Stimulated activated CD8-positive, alpha-beta memory T cell treated with anti-CD3 and anti-CD28 coated beads, Interleukin-15, amount 100 ng/mL, for 1 hour (primary cell): ENCODE data around the gene CLPTM1L.
"Not testable (repeated sequence)": the region's sequence is repeated elsewhere in the genome, so short reads cannot be mapped to it uniquely, and the experiment has no call there.

Source experiments
- DNase-seq: peaks from one replicate; pipeline ENCODE4 v3.0.0-alpha.2; 2020; ENCODE audit warnings: low read depth

Gene CLPTM1L

DNA sequence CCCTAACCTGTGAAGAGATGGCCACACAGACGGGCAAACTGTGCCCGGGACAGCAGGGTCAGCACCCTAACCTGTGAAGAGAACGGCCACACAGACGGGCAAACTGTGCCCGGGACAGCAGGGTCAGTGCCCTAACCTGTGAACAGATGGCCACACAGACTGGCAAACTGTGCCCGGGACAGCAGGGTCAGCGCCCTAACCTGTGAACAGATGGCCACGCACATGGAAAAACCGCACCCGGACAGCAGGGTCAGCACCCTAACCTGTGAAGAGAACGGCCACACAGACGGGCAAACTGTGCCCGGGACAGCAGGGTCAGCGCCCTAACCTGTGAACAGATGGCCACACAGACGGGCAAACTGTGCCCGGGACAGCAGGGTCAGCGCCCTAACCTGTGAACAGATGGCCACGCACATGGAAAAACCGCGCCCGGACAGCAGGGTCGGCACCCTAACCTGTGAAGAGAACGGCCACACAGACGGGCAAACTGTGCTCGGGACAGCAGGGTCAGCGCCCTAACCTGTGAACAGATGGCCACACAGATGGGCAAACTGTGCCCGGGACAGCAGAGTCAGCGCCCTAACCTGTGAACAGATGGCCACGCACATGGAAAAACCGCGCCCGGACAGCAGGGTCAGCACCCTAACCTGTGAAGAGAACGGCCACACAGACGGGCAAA lies 5.6 kb downstream of the CLPTM1L start:
- DNase-seq = not testable (repeated sequence)

DNA sequence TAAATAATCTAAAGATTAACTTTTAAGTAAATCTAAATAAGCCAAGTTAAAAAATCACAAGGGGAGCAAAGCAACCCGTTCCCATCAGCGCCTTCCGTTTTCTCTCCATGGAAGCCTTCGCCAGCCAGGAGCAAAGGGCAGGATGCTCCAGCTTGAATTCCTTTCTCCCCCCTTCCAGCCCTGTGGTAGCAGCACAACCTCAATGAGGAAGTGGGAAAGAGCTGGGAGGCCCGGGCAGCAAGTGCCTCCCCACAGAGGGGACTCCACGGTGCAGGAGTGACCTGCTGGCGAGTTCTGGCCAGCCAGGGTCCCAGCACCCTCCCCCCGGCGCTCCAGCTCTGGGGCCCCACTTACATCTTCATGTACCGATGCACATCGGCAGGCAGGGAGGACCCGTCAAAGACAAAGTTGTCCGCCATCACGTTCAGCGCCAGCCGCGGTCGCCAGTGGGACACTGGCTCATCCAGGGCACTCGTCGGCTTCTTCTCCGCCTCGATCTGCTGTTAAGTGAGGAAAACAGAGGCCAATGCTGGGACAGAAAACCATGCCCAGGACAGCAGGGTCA lies 6.3 kb downstream of the CLPTM1L start:
- no peak for DNase-seq

DNA sequence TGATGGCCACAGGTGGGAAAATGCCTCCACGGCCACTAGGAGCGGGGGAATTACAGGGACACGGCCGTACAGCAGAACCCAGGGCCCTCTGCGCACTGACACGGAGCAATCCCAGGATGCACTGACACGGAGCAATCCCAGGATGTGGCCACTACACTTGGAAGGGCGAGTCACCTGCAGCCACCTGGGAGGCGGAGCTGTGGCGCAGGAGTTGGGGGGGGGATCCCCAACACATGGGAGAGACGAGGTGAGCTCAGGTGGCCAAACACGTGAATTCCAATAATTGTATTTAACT lies 6.8 kb downstream of the CLPTM1L start:
- no peak for DNase-seq

DNA sequence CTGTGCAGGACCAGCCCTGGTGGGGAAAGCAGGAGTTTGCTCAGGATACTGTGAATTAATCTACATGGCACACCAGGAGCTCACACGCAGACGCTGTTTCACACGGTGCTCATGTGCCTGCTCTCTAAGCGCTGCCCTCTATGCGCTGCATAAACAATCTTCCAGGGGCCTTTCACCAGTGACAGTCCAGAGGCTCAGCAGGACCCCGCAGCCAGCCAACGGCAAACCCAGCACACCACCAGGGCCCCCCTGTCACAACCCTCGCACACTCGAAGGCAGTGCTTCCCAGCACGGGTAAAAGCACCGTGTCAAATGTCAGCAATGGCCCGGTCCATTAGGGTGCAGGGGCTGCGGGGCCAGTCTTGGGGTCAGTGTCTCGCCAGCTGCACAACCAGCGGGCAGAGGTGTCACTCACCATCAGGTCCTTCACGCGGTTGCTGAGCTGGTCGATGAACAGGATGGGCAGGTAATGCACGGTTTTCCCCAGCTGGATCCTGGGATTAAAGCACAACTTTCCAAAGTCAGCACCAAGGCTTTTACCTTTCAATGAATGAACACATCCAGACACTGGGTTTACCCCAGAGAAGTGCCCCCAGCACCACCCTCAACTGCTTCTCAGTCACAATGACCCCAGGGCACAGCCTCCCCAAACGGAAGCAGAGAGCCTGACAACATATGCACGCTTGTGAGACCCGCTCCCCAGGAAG lies 7.3 kb downstream of the CLPTM1L start:
- no peak for DNase-seq

DNA sequence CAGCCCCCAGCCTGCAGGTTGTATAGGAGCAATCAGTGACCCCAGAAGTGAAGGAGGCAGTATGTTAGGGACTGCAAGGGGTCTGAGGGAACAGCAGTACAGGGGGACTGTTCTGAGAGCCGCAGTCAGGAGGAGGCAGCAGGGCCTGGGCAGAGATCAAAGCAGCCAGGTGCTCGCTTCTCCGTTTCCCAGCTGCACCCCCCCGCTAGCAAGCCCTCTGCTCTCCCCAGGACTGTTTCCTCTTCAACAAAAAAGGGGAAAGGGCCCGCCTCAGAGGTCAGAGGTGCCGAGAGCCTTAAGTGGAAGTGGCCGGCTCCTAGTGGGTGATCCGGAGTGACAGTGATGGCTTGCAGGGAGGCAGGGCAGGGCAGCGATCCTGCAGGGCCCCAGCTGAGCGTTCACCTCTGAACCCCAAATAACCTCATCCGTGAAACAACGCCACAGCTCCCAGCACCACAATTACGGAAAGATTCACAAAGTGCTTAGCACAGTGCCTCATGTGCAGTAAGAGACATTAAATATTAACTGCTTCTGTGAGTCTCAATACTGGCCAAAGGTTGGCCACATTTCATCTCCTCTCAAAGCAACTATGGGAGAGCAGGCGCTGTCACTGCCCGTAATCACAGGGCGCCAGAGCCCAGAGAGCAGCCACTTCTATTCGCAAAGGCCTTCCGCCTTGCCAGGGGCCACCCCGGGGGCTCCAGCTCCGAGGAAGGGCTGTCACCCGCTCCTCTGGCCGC lies 8.0 kb downstream of the CLPTM1L start:
- DNase-seq = no peak

DNA sequence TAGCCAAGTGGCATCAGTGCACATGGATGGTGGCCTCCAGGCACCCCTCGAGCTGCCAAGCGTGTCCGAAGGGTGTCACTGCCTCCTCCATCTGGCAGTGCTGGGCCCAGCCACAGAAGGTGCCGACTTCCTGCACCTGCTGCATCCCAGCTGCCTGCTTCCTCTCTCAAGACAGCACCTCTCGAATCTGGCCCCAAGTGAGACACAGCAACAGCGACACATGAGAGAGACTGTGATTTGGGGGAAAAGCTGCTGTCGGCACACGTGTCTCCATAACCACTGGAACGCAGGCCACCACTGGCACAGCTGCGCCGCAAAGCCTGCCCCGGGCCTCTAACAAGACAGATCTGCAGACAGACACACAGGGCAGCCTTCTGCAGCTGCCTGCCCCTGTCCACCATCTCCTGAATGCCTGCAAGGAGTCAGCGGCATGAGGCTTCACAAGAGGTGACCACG lies 8.8 kb downstream of the CLPTM1L start:
- DNase-seq = no peak

DNA sequence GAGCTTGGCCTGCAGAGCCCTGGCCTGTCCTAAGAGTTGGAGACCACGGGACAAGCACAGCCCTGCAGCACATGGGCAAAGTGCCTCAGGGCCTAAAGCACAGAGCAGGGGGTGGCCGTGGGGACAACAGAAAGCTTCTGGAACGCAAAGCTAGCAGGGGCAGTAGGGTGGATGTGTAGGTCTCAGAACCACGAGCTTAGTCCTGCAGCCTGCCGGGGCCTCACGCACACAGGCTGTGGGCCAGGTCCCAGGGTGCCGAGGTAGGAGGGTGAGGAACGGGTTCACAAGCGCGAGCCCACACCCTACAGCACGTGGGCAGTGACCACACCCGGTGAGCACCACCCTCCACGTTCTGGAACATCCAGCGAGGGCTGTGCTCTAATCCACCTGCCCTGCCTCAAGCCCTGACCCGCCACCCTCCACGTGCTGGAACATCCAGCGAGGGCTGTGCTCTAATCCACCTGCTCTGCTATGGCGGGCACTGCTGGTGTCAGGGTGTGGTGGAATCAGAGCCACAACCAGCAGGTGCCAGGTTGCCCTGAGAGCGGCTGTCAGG lies 9.3 kb downstream of the CLPTM1L start:
- no peak for DNase-seq

DNA sequence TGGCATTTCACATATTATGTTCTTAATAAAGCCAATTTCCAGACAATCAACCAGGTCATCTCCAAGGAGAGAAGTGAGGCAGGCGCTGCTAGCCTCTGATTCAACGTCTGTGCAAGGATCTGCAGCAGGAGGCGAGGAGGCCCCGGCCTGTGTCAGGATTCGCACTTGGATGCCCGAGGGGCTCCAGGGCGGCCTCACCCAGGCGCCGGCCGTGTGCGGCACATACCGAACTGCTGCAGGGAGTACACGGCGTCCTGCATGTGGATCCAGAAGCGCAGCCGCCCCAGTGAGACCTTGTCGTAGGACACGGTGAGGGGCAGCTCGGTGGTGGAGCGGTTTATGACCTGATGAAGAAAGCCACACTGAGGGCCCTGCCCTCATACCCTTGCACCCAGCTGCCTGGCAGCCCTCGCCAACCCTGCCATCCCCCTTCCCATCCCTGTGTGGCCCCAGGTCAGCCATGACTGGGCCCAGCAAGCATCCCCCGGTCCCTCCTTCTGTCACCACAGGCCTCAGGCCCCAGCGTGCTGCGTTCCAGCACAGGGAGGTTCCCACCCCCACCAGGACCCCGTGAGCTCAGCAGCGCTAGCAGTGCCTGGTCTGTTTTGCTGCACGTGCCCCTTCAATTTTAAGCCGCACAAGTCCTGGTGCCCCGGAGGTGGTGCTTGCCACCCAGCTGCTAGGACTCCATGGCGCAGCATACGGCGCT lies 9.9 kb downstream of the CLPTM1L start:
- DNase-seq = no peak

DNA sequence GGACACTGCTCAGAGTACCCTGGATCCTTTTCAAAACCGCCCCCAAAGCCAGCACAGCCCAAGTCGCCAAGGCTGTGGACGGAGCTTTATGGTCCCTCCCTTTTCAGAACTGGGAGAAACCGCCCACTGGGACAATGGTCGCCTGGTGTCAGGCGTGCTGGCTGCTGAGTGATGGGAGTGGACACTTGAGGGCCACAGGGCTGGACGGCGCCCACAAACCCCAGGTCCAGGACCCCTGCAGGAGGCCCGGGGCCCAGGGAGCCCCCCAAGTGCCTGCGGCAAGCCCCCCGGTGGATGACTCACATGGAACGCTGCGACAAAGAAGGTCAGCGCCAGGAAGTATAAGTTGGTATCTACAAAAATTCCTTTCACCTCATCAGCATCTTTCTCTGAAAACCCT lies 10.9 kb downstream of the CLPTM1L start:
- DNase-seq = no peak

DNA sequence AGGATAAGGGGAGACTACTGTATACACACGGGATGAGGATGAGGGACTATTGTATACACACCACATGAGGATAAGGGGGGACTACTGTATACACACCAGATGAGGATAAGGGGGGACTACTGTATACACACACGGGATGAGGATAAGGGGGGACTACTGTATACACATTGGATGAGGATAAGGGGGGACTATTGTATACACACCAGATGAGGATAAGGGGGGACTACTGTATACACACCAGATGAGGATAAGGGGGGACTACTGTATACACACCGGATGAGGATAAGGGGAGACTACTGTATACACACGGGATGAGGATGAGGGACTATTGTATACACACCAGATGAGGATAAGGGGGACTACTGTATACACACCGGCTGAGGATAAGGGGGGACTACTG lies 11.6 kb downstream of the CLPTM1L start:
- DNase-seq = not testable (repeated sequence)

DNA sequence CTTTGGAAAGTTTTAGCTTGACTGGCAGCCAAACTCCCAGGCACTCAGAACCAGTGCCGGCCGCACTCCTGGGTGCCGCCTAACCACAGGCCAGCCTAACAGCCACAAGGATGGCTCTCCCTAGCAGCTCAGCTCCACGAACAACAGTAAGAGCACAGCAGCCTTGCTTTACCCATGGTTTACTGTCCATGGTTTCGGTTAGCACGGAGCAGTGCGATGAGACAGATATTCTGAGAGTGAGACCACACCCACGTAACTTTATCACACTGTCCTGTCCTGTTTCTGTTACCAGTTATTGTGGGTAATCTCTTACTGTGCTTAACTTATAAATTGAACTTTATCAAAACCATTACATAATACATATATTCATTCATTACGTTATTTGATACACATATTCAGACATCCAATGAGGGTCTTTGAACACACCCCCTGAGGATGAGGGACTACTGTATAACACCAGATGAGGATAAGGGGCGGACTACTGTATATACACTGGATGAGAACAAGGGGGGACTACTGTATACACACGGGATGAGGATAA lies 12.4 kb downstream of the CLPTM1L start:
- no peak for DNase-seq

DNA sequence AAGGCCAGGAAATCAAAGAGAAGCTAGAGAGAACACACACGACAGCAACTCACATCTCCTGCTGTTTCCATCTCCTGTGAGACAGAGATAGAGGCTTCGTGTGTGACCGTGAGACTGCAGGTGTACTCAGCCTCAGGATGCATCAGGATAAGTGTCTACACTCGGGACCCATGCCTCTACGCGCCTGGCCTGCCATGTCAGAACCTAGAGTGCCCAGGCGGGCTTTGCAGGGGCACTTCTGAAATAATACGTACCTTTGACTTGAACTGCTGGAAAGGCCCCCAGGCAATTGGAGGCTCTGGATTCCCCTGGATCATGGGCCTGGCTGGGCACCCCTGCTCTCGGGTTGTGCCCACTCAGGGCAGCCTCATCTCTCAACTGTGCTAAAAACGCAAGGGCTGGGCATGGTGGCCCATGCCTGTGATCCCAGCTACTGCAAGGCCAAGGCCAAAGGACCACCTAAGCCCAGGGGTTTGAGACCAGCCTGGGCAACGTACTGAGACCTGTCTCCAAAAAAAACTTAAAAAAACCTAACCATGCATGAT lies 13.0 kb downstream of the CLPTM1L start:
- DNase-seq = no peak

DNA sequence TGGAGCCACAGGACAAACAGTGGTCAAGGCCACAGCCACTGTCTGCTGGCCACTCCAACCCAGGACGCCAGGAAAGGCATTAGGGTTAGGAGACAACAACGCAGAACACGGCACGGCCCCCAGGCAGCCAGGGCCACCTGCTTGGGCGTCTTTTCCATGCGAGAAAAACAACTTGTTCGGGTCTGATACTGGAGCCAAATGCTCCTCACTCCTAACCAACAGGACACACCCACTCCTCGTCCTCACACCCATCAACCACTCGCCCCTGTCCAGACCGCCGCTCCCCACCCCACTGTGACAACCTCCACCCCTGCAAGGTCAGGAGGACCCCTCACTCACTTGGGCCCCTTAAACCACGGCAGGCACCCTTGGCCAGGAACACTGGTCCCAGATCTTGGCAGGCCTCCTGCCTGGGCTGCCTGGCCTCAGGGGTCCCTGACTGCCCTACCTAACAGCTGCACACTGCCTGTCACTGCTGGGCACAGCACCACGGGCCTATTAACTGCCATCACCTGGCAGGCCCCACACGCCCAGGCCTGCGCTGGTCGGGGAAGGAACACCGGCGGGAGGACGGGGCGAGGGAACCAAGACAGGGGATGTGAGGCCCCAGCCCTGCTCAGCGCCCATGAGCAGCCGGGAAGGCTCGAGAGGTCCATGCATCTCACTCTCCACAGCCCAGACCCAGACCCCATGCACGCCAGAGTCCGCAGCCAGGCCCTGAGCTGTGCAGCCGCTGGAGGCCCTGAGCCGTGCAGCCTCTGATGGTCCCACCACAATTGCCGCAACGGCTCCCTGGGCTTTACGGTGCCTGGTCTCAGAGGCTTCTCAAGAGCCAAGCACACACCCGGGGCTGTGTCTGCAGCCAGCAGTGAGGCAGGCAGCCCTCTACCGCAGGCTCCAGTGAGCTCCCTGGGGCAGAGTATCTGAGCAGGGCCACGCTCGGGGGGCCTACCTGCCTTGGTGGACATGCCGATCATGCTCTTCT lies 13.8 kb downstream of the CLPTM1L start:
- DNase-seq = no peak

DNA sequence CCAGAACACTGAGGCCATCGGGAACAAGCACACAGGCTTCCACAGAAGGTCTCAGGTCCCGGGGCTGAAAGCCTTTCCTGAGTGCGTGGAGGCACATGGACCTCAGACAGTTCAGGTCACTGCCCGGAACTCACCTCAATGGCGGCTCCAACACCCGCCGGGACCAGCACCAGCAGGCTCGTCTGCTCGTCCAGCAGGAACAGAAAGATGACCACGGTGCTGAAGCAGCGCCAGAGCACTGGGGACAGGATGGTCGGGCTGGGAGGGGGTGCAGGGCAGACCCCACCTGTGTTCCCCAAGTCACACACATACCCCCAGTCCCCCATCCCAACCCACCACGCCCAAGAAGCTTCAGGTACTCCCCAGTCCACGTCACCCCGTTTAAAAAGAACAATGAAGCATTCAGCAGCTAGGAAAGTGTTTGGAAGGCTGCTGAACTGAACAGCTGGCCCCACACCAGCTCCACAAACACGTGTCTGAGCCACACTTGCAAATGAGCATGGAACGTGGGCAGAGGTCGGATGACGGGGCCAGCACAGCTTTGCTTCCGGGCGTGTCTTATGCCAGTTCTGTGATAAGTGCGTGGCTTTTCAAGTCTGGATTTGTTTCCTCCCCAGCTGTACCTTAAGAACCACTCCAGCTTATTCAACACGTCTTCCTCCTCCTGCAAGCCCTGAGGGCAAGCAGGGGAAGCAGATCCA lies 14.6 kb downstream of the CLPTM1L start:
- no peak for DNase-seq

DNA sequence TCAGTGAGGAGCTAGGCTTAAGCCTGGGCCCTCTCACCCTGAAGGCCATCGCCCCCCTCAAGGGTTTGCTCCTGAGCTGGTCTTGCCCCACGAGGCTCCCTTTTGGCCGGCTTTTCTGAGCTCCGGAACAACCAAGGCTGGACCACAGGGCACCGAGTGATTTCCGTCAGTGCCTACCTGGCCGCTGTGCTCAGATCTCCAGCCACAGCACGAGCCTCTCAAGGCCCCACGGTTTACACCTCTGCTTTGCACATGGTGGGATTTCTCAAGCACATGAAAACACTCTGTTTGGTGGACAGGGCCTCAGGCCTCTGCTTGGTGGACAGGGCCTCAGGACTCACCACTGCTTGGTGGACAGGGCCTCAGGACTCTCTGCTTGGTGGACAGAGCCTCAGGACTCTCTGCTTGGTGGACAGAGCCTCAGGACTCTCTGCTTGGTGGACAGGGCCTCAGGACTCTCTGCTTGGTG lies 15.8 kb downstream of the CLPTM1L start:
- DNase-seq = no peak

DNA sequence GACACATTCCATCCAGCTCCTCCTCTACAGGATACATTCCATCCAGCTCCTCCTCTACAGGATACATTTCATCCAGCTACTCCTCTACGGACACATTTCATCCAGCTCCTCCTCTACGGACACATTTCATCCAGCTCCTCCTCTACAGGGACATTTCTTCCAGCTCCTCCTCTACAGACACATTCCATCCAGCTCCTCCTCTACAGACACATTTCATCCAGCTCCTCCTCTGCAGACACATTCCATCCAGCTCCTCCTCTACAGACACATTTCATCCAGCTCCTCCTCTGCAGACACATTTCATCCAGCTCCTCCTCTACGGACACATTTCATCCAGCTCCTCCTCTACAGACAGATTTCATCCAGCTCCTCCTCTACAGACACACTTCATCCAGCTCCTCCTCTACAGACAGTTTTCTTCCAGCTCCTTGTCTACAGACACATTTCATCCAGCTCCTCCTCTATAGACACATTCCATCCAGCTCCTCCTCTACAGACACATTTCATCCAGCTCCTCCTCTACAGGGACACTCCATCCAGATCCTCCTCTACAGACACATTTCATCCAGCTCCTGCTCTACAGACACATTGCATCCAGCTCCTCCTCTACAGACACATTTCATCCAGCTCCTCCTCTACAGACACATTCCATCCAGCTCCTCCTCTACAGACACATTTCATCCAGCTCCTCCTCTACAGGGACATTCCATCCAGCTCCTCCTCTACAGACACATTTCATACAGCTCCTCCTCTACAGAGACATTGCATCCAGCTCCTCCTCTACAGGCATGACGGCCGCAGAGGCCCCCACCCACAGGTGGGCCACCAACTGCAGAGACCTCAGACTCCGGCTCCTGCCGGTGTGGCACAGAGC lies 16.4 kb downstream of the CLPTM1L start:
- DNase-seq = not testable (repeated sequence)

DNA sequence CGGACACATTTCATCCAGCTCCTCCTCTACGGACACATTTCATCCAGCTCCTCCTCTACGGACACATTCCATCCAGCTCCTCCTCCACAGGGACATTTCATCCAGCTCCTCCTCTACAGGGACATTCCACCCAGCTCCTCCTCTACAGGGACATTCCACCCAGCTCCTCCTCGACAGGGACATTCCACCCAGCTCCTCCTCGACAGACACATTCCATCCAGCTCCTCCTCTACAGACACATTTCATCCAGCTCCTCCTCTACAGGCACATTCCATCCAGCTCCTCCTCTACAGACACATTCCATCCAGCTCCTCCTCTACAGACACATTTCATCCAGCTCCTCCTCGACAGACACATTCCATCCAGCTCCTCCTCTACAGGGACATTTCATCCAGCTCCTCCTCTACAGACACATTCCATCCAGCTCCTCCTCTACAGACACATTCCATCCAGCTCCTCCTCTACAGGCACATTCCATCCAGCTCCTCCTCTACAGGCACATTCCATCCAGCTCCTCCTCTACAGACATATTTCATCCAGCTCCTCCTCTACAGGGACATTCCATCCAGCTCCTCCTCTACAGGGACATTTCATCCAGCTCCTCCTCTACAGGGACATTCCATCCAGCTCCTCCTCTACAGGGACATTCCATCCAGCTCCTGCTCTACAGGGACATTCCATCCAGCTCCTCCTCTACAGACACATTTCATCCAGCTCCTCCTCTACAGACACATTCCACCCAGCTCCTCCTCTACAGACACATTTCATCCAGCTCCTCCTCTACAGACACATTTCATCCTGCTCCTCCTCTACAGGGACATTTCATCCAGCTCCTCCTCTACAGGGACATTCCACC lies 17.8 kb downstream of the CLPTM1L start:
- DNase-seq = not testable (repeated sequence)

DNA sequence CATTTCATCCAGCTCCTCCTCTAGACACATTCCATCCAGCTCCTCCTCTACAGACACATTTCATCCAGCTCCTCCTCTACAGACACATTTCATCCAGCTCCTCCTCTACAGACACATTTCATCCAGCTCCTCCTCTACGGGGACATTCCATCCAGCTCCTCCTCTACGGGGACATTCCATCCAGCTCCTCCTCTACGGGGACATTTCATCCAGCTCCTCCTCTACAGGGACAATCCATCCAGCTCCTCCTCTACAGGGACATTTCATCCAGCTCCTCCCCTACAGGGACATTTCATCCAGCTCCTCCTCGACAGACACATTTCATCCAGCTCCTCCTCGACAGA lies 18.4 kb downstream of the CLPTM1L start:
- DNase-seq = not testable (repeated sequence)
